ENCODE results near the gene ZMIZ2. TPM values are rescaled to one million over a fixed set of nuclear protein-coding genes. Genes with fewer than 3 reads are reported as not detected.

Gene ZMIZ2
- polyA plus RNA-seq, 1 donor (not counting 4 experiments of a cell fraction or from before 2014, with no cell fraction given) = 3.2 TPM

GRCh38 chr7:44766416-44766801, 17.8 kb downstream of the ZMIZ2 start:
- H3K27me3 ChIP-seq (ENCODE audit: control insufficient read depth, extremely low read depth, insufficient read depth, low read length) = no peaks in the 10 kb centered on the region
- dilution Hi-C loops (cut with MboI; ENCODE audit: extremely low pct_ligation_motif_present, low sequenced_read_pairs) = no loop called here
- TF ChIP-seq EZH2 (IDR thresholded peaks at IDR 0.05; ENCODE audit: low read length) = no peak
- TF ChIP-seq, protein P1, sequence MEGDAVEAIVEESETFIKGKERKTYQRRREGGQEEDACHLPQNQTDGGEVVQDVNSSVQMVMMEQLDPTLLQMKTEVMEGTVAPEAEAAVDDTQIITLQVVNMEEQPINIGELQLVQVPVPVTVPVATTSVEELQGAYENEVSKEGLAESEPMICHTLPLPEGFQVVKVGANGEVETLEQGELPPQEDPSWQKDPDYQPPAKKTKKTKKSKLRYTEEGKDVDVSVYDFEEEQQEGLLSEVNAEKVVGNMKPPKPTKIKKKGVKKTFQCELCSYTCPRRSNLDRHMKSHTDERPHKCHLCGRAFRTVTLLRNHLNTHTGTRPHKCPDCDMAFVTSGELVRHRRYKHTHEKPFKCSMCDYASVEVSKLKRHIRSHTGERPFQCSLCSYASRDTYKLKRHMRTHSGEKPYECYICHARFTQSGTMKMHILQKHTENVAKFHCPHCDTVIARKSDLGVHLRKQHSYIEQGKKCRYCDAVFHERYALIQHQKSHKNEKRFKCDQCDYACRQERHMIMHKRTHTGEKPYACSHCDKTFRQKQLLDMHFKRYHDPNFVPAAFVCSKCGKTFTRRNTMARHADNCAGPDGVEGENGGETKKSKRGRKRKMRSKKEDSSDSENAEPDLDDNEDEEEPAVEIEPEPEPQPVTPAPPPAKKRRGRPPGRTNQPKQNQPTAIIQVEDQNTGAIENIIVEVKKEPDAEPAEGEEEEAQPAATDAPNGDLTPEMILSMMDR (optimal IDR thresholded peaks at IDR 0.05 in 1 of 3, IDR thresholded peaks at IDR 0.05 in 1 of 3, conservative IDR thresholded peaks at IDR 0.05 in 1 of 3; ENCODE audit: extremely low read depth in 1 of 3, insufficient read depth in 2 of 3, low read length in 3 of 3) = no peak

GRCh38 chr7:44767134-44767911, 18.7 kb downstream of the ZMIZ2 start:
- no peak for TF ChIP-seq EZH2 (IDR thresholded peaks at IDR 0.05; ENCODE audit: low read length)
- TF ChIP-seq, protein P1 (optimal IDR thresholded peaks at IDR 0.05 in 1 of 3, IDR thresholded peaks at IDR 0.05 in 1 of 3, conservative IDR thresholded peaks at IDR 0.05 in 1 of 3; ENCODE audit: extremely low read depth in 1 of 3, insufficient read depth in 2 of 3, low read length in 3 of 3) = no peak
- Histone ChIP-seq H3K9me3 (ENCODE audit: control insufficient read depth, low read depth, low read length) (no peaks in the 10 kb centered on the region), H3K4me2 (ENCODE audit: control insufficient read depth, extremely low read depth, insufficient read depth, low read depth, low read length) (no peak overlapping the region), H3K36me3 (ENCODE audit: control insufficient read depth in 2 of 2, extremely low read depth in 1 of 2, insufficient read depth in 2 of 2, low read length in 2 of 2) (peaks cover 18 to 37% of the 10 kb centered on the region in 2 experiments), H3K27me3 (ENCODE audit: control insufficient read depth, extremely low read depth, insufficient read depth, low read length) (no peaks in the 10 kb centered on the region), H4K20me1 (ENCODE audit: control insufficient read depth, extremely low read depth, insufficient read depth, low read length) (no peaks in the 10 kb centered on the region), H3K9me1 (ENCODE audit: control insufficient read depth, extremely low read depth, insufficient read depth, low read length) (peaks cover 1% of the 10 kb centered on the region), H3K9ac (ENCODE audit: control insufficient read depth, extremely low read depth, insufficient read depth, low read length) (no peak overlapping the region), H3K27ac (ENCODE audit: control insufficient read depth, insufficient read depth, low read length) (no peak overlapping the region), H3K79me2 (ENCODE audit: control insufficient read depth, insufficient read depth, low read length) (peaks cover 1% of the 10 kb centered on the region), H2AFZ (ENCODE audit: control insufficient read depth, low read length) (no peak overlapping the region), H3K4me3 (ENCODE audit: control insufficient read depth in 2 of 3, extremely low read depth in 1 of 3, insufficient read depth in 2 of 3, low read depth in 1 of 3, low read length in 3 of 3) (no peak overlapping the region), H3K4me1 (ENCODE audit: control insufficient read depth, extremely low read depth, insufficient read depth, low read length) (peaks cover 23% of the 10 kb centered on the region)
- FAIRE-seq (no peak), DNase-seq (ENCODE audit: low read depth, low spot score) (no peak)
- dilution Hi-C loops (cut with MboI; ENCODE audit: extremely low pct_ligation_motif_present, low sequenced_read_pairs) = no loop called here

More at GRCh38 chr7:44766416-44766801, 17.8 kb downstream of the ZMIZ2 start:
- Histone ChIP-seq H3K9me3 (ENCODE audit: control insufficient read depth, low read depth, low read length) (no peaks in the 10 kb centered on the region), H3K9me1 (ENCODE audit: control insufficient read depth, extremely low read depth, insufficient read depth, low read length) (peaks cover 3% of the 10 kb centered on the region), H3K4me2 (ENCODE audit: control insufficient read depth, extremely low read depth, insufficient read depth, low read depth, low read length) (no peak overlapping the region), H3K36me3 (ENCODE audit: control insufficient read depth in 2 of 2, extremely low read depth in 1 of 2, insufficient read depth in 2 of 2, low read length in 2 of 2) (peaks cover 19 to 39% of the 10 kb centered on the region in 2 experiments), H4K20me1 (ENCODE audit: control insufficient read depth, extremely low read depth, insufficient read depth, low read length) (no peaks in the 10 kb centered on the region), H3K79me2 (ENCODE audit: control insufficient read depth, insufficient read depth, low read length) (peaks cover 2% of the 10 kb centered on the region), H3K4me3 (ENCODE audit: control insufficient read depth in 2 of 3, extremely low read depth in 1 of 3, insufficient read depth in 2 of 3, low read depth in 1 of 3, low read length in 3 of 3) (no peak overlapping the region), H3K27ac (ENCODE audit: control insufficient read depth, insufficient read depth, low read length) (no peak overlapping the region), H3K4me1 (ENCODE audit: control insufficient read depth, extremely low read depth, insufficient read depth, low read length) (peaks cover 28% of the 10 kb centered on the region), H2AFZ (ENCODE audit: control insufficient read depth, low read length) (no peak overlapping the region), H3K9ac (ENCODE audit: control insufficient read depth, extremely low read depth, insufficient read depth, low read length) (no peak overlapping the region)
- DNase-seq (ENCODE audit: low read depth, low spot score) (no peak), FAIRE-seq (no peak)

All from keratinocyte (primary cell).